Adrenal gland (tissue), 12 donors: ENCODE data around the gene CEP128. TPM values are rescaled to one million over a fixed set of nuclear protein-coding genes. Genes with fewer than 3 reads are reported as not detected.

Experiments
- DNase-seq, 7 donors: peaks; one replicate each; pipeline ENCODE4 v3.0.0-alpha.2; 2019 to 2020
- H3K27ac ChIP-seq, 5 donors: fragments of 200-600 bp; sonication (generic) in 4 of 5; 1 replicate in 3 of 5; 2 replicates in 2 of 5; pipeline versions ENCODE4 v1.5.1 to v1.8.0; 2016 to 2020; ENCODE audit warnings: mild to moderate bottlenecking in 1 of 5
- H3K27me3 ChIP-seq: fragments of 200-600 bp; 2 replicates; pipeline ENCODE4 v1.8.0; 2021
- H3K36me3 ChIP-seq, 2 donors: fragments of 200-600 bp; replicated peaks in 1 of 2; 1 replicate in 1 of 2; 2 replicates in 1 of 2; pipeline versions ENCODE4 v1.5.1 to v1.8.0; 2018 to 2022
- H3K4me1 ChIP-seq, 2 donors: fragments of 200-600 bp; replicated peaks in 1 of 2; 1 replicate in 1 of 2; 2 replicates in 1 of 2; pipeline versions ENCODE4 v1.5.1 to v1.8.0; 2018 to 2021
- H3K4me3 ChIP-seq, 4 donors: fragments of 200-600 bp; sonication (generic) in 3 of 4; one replicate each; pipeline ENCODE4 v1.5.1; 2016 to 2018
- H3K9me3 ChIP-seq, 3 donors: fragments of 200-600 bp; sonication (generic) in 1 of 3; replicated peaks in 1 of 3; 1 replicate in 2 of 3; 2 replicates in 1 of 3; pipeline versions ENCODE4 v1.5.1 to v1.8.0; 2016 to 2021
- POLR2A ChIP-seq, 2 donors: fragments of 450-650 bp; IDR thresholded peaks; one replicate each; pipeline ENCODE4 v1.6.1; 2017; ENCODE audit warnings: antibody characterized with exemption in 2 of 2, mild to moderate bottlenecking in 2 of 2, moderate library complexity in 1 of 2
- WGBS, 4 donors: extraction: QIAGEN DNeasy Blood & Tissue Kit in 2 of 4; methylation state at CpG; one replicate each; pipeline versions ENCODE4 v1.1.5 to v1.1.7; 2013 to 2017; 5-methylcytosine and 5-hydroxymethylcytosine counted together
- intact Hi-C, 2 donors: fragments of 100-400 bp; cut with DNase I; formaldehyde crosslinking; loops; one replicate each; pipeline versions ENCODE4 v1.14.1 to v1.15.0; 2022 to 2023
- polyA plus RNA-seq, 3 donors: library from polyadenylated mRNA; stranded (reverse); fragments of 200-250 nt in 2 of 3; fragments of 350-450 nt in 1 of 3; fragmentation: Illumina TruSeq in 1 of 3; extraction: RNeasy Lipid Tissue Mini Kit (QIAGEN cat#74804) in 1 of 3; gene quantifications; one replicate each; pipeline ENCODE4 v1.2.3, GENCODE V29; 2013 to 2014
- total RNA-seq, 9 donors: library from RNA; depleted of rRNA in 4 of 9; stranded (reverse); fragments of >200 nt in 4 of 9; fragments of 120-200 nt in 1 of 9; fragmentation: NEBNext Ultra II Directional in 1 of 9; extraction: Animal tissue kit (Norgen Biotek cat#: 25700) in 1 of 9; gene quantifications; one replicate each; pipeline versions ENCODE4 v1.1.0 to v1.2.4, GENCODE V29; 2013 to 2023
- TF ChIP-seq, protein P1 (sequence below), 6 experiments: fragments of 450-650 bp in 4 of 6; fragments of 200-600 bp in 2 of 6; sonication (generic) in 1 of 6; IDR thresholded peaks; 1 replicate in 5 of 6; 2 replicates in 1 of 6; pipeline versions ENCODE4 v1.5.1 to v1.8.0; 2016 to 2021; ENCODE audit warnings: antibody characterized with exemption in 6 of 6, mild to moderate bottlenecking in 2 of 6, moderate library complexity in 1 of 6
- donor health status: healthy with polysubstance abuse.
- donor health status: Bipolar disorder and iron deficiency.
- donor health status: DM: yes; HTN: yes; CAD: no.
- donor health status: DM: no; HTN: no; CAD: no.
- donor health status: DM: no; HTN: no; CAD: no.
- donor health status: DM: yes; HTN: yes; CAD: no.

The CEP128 gene
- total and polyA plus RNA-seq, 12 donors = 1.1 to 5.2 (median 3.1) TPM

DNA sequence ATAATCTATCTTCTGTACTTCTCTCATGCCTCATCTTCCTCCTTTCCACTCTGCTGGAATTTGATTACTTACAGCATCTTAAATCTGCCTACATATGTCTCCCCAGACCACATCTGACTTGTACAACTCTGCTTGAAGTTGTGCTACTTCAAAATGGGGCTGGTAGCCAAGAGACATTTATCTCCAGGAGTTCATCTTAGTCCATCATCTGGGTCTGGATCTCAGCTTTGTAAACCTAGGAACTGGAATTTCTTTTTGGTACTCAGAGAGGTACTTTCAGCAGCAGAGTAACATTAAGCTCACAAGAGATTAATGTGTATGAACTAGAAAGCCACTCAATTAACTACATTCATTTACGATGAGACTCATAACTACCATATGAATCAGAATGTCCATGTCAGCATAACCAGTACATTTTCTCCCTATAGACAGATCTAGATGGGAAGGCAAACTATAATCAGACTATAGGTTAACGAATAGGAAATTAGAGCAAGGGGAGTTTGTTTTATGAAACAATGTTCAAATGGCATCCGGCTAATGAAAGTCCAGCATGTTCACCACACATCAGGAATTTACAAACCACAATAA lies 178.8 kb downstream of the CEP128 start:
- Histone ChIP-seq H3K27ac (no peak overlapping the region), H3K4me3 (no peak overlapping the region), H3K36me3 (no peaks in the 10 kb centered on the region), H3K27me3 (no peaks in the 10 kb centered on the region), H3K4me1 (no peaks in the 10 kb centered on the region), H3K9me3 (no peaks in the 10 kb centered on the region)
- intact Hi-C loops = no loop called here
- DNase-seq = no peak
- no peak for TF ChIP-seq POLR2A (IDR thresholded peaks at IDR 0.05)
- TF ChIP-seq, protein P1, sequence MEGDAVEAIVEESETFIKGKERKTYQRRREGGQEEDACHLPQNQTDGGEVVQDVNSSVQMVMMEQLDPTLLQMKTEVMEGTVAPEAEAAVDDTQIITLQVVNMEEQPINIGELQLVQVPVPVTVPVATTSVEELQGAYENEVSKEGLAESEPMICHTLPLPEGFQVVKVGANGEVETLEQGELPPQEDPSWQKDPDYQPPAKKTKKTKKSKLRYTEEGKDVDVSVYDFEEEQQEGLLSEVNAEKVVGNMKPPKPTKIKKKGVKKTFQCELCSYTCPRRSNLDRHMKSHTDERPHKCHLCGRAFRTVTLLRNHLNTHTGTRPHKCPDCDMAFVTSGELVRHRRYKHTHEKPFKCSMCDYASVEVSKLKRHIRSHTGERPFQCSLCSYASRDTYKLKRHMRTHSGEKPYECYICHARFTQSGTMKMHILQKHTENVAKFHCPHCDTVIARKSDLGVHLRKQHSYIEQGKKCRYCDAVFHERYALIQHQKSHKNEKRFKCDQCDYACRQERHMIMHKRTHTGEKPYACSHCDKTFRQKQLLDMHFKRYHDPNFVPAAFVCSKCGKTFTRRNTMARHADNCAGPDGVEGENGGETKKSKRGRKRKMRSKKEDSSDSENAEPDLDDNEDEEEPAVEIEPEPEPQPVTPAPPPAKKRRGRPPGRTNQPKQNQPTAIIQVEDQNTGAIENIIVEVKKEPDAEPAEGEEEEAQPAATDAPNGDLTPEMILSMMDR (IDR thresholded peaks at IDR 0.05) = no peak
- 94 to 100% (median 98%) methylated on average over 3 of the region's 3 CpGs for WGBS, 4 donors

DNA sequence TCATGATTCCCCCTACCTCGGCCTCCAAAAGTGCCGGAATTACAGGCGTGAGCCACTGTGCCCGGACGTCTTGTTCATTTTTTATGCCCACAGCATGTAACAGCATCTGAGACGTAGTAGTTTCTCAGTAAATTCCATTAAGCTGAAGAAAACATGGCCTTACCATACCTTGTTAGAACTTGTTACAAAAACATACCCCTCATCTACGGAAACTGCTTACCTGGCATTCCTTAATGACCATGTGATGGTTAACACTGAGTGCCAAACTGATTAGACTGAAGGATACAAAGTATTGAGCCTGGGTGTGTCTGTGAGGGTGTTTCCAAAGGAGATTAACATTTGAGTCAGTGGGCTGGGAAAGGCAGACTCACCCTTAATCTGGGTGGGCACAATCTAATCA lies 186.8 kb downstream of the CEP128 start:
- Histone ChIP-seq H3K4me1 (no peaks in the 10 kb centered on the region), H3K9me3 (no peaks in the 10 kb centered on the region), H3K4me3 (no peak overlapping the region), H3K36me3 (no peaks in the 10 kb centered on the region), H3K27ac (no peak overlapping the region), H3K27me3 (no peaks in the 10 kb centered on the region)
- no peak for DNase-seq
- TF ChIP-seq, protein P1 (IDR thresholded peaks at IDR 0.05) = no peak
- TF ChIP-seq POLR2A (IDR thresholded peaks at IDR 0.05) = no peak
- intact Hi-C loops = no loop called here
- 94 to 100% (median 98%) methylated on average over 7 of the region's 7 CpGs for WGBS, 4 donors

DNA sequence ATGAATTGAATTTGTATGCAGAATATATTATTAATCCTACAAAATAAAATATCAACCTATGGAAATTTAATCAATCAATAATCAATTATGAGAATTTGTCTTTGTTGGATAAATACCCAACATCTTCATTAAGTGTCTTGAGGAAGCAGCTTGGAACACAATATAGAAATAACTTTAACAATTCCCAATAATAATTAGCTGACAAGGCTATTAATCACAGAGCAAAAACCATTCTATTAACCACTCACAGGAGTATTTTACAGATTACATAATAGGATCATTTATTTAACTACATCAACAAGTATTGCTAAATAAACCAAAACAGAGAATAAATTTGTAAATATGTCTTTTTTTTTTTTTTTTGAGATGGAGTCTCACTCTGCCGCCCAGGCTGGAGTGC lies 190.3 kb downstream of the CEP128 start:
- Histone ChIP-seq H3K27me3 (no peaks in the 10 kb centered on the region), H3K4me3 (no peak overlapping the region), H3K9me3 (no peaks in the 10 kb centered on the region), H3K4me1 (no peaks in the 10 kb centered on the region), H3K36me3 (no peaks in the 10 kb centered on the region), H3K27ac (no peak overlapping the region)
- DNase-seq = no peak
- intact Hi-C loops = no loop called here
- 92 to 100% (median 100%) methylated on average over 1 of the region's 1 CpG for WGBS, 4 donors
- TF ChIP-seq POLR2A (IDR thresholded peaks at IDR 0.05) = no peak
- TF ChIP-seq, protein P1 (IDR thresholded peaks at IDR 0.05) = no peak

DNA sequence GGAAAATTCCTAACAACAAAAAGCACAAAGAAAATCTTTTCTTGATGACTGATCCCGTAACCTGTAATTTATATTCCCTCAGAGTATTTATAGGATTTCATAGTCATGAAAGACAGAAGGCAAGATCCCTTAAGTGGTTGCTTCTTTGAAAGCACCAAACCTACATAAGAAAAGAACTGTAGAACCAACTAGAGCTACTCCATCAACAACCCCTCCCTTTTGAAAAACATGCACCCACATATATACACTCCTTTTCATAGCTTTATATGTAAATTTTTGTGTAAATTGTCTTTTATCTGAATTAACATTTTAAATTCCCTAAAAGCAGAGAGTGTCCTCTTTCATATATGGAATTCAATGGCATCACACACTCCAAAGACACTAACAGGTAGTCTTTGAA lies 215.3 kb downstream of the CEP128 start:
- Histone ChIP-seq H3K36me3 (no peaks in the 10 kb centered on the region), H3K9me3 (no peaks in the 10 kb centered on the region), H3K27ac (no peak overlapping the region), H3K27me3 (no peaks in the 10 kb centered on the region), H3K4me1 (no peaks in the 10 kb centered on the region), H3K4me3 (no peak overlapping the region)
- DNase-seq = no peak
- 95 to 100% (median 97%) methylated on average over 1 of the region's 1 CpG for WGBS, 4 donors
- intact Hi-C loops = no loop called here
- TF ChIP-seq POLR2A (IDR thresholded peaks at IDR 0.05) = no peak
- TF ChIP-seq, protein P1 (IDR thresholded peaks at IDR 0.05) = no peak
